MCF 10A (cell line): Measurements from ENCODE around the gene PIGS. TPM values are rescaled to one million over a fixed set of nuclear protein-coding genes. Genes with fewer than 3 reads are reported as not detected.

ENCODE experiments used
- BruUV-seq: library from RNA; stranded (reverse); fragments of 400-500 nt; replicated peaks from 2 replicates; lab custom pipeline; 2021; lab: Mats Ljungman, UMichigan
- CTCF ChIA-PET: fragments of 300-600 bp; sonication (Branson Sonifier 250); formaldehyde crosslinking; extraction: SDS; loops from one replicate; lab custom pipeline; 2021; ENCODE audit warnings: antibody characterized with exemption, inconsistent platforms; lab: Yijun Ruan, JAX
- POLR2A ChIA-PET: fragments of 300-600, 350-650 bp; sonication (Branson Sonifier 250); formaldehyde crosslinking; extraction: SDS; loops from one replicate; lab custom pipeline; 2020; ENCODE audit warnings: antibody characterized with exemption, inconsistent platforms; lab: Yijun Ruan, JAX
- DNase-seq: peaks from one replicate; pipeline ENCODE4 v3.0.0-alpha.2; 2018; ENCODE audit not compliant: unreplicated experiment
- H3K27ac Mint-ChIP-seq: one replicate; pipeline ENCODE4 v1.8.0; 2022; ENCODE audit warnings: mild to moderate bottlenecking, low read depth, mixed read lengths; ENCODE audit not compliant: unreplicated experiment
- H3K27me3 Mint-ChIP-seq: one replicate; pipeline ENCODE4 v1.8.0; 2022; ENCODE audit warnings: mixed read lengths; ENCODE audit not compliant: insufficient read depth, unreplicated experiment
- H3K36me3 Mint-ChIP-seq: one replicate; pipeline ENCODE4 v1.8.0; 2022; ENCODE audit warnings: mild to moderate bottlenecking, moderate library complexity, mixed read lengths; ENCODE audit not compliant: insufficient read depth, unreplicated experiment
- H3K4me1 Mint-ChIP-seq: one replicate; pipeline ENCODE4 v1.8.0; 2022; ENCODE audit warnings: mixed read lengths; ENCODE audit not compliant: insufficient read depth, unreplicated experiment
- H3K4me3 Mint-ChIP-seq: one replicate; pipeline ENCODE4 v1.8.0; 2022; ENCODE audit warnings: mild to moderate bottlenecking, moderate library complexity, mixed read lengths; ENCODE audit not compliant: unreplicated experiment
- H3K9me3 Mint-ChIP-seq: one replicate; pipeline ENCODE4 v1.8.0; 2022; ENCODE audit warnings: mixed read lengths; ENCODE audit not compliant: unreplicated experiment
- intact Hi-C: fragments of 100-400 bp; cut with micrococcal nuclease; formaldehyde crosslinking; loops from 2 replicates; pipeline ENCODE4 v1.14.1; 2022
- total RNA-seq: library from RNA; stranded (reverse); gene quantifications from 2 replicates; pipeline ENCODE4 v1.2.3, GENCODE V29; 2022
- TF ChIP-seq, protein P1 (sequence below): fragments of 200-600 bp; IDR thresholded peaks from one replicate; pipeline ENCODE4 v1.8.0; 2022; ENCODE audit warnings: antibody characterized with exemption, mild to moderate bottlenecking; ENCODE audit not compliant: unreplicated experiment

PIGS gene
- total RNA-seq, 1 experiment from 2014 or later, result 50.5 TPM

DNA sequence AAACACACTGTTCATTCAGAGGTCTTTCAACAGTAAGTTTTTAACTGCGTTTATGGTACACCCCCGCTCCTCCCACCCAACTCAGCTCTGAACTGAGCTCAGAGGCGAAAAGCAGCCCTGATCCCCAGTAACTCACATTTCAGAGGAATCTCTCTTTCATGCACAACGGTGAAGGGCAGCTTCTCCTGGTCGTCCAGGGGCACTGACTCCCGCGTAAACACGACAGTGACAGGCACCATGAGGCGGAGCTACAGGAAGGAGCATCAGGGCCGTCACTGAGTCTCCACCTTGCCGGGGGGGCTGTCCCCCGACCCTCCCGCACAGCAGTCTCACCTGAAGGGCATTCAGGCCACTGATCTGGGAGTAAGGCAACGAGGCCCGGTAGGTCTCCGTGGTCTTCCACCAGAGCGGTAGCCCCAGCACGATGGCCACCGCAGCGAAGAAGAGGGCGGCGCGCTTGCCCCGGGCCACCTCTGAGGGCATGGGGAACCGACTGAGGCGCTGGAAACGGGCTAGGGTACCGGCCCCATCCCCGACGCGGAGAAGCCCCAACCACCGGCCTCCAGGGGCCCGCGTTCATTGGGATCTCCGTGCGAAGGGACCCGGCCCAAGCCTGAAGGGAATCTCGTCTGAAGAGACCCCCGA, 486 bp downstream of the PIGS start:
- no peak for DNase-seq
- H3K9me3 Mint-ChIP-seq, result no peaks in the 10 kb centered on the region
- H3K4me1 Mint-ChIP-seq, result peaks cover 18% of the 10 kb centered on the region
- POLR2A ChIA-PET, result interaction anchor here (0.5 to 2.8 kb wide), 34 partner anchors 10 to 817 kb away, joined by 3 to 25 read pairs (median 5); partner anchors contain the start of genes BLTP2, IFT20, POLDIP2 and SDF2
- peak overlapping the region; percentile 85 for H3K27ac Mint-ChIP-seq
- intact Hi-C loops, result no loop called here
- CTCF ChIA-PET, result interaction anchor here (0.6 to 1.6 kb wide), 7 partner anchors 14 to 157 kb away, joined by 3 to 4 read pairs (median 3); no protein-coding TSS in a partner anchor
- no TSS peak for BruUV-seq
- H3K4me3 Mint-ChIP-seq, result peak overlapping the region; percentile 93
- peaks cover 13% of the 10 kb centered on the region for H3K36me3 Mint-ChIP-seq
- TF ChIP-seq, protein P1, sequence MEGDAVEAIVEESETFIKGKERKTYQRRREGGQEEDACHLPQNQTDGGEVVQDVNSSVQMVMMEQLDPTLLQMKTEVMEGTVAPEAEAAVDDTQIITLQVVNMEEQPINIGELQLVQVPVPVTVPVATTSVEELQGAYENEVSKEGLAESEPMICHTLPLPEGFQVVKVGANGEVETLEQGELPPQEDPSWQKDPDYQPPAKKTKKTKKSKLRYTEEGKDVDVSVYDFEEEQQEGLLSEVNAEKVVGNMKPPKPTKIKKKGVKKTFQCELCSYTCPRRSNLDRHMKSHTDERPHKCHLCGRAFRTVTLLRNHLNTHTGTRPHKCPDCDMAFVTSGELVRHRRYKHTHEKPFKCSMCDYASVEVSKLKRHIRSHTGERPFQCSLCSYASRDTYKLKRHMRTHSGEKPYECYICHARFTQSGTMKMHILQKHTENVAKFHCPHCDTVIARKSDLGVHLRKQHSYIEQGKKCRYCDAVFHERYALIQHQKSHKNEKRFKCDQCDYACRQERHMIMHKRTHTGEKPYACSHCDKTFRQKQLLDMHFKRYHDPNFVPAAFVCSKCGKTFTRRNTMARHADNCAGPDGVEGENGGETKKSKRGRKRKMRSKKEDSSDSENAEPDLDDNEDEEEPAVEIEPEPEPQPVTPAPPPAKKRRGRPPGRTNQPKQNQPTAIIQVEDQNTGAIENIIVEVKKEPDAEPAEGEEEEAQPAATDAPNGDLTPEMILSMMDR, result no peak
- H3K27me3 Mint-ChIP-seq, result no peaks in the 10 kb centered on the region

DNA sequence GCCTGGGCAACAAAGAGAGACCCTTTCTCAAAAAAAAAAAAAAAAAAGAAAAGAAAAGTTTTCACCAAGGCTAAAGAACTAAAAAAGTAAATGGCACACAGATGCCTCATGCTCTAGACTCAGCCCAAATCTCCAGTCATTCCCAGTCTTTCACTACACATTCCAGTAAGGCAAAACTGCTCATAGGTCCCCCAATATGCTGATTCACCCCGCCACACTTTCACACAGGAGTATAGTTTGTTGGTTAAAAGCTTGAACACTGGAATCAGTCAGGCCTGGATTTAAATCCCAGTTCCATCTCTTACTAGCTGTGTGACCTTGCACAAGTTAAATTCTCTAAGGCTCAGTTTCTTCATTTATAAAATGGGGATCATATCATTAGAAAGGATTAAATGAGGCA, 1.9 kb downstream of the PIGS start:
- ChIA-PET POLR2A (interaction anchor here (1.3 kb wide), 1 partner anchor 17 kb away, joined by 3 read pairs; the partner anchor contains the start of gene UNC119), CTCF (interaction anchor here (0.6 to 1.6 kb wide), 2 partner anchors 16 kb away, joined by 3 read pairs; no protein-coding TSS in a partner anchor)
- Mint-ChIP-seq H3K9me3 (no peaks in the 10 kb centered on the region), H3K36me3 (peaks cover 13% of the 10 kb centered on the region), H3K27ac (no peak overlapping the region), H3K27me3 (no peaks in the 10 kb centered on the region), H3K4me3 (peak overlapping the region; percentile 93), H3K4me1 (peaks cover 18% of the 10 kb centered on the region)
- DNase-seq, result no peak
- TSS peak; percentile 47 for BruUV-seq
- TF ChIP-seq, protein P1, result no peak
- intact Hi-C loops, result no loop called here

DNA sequence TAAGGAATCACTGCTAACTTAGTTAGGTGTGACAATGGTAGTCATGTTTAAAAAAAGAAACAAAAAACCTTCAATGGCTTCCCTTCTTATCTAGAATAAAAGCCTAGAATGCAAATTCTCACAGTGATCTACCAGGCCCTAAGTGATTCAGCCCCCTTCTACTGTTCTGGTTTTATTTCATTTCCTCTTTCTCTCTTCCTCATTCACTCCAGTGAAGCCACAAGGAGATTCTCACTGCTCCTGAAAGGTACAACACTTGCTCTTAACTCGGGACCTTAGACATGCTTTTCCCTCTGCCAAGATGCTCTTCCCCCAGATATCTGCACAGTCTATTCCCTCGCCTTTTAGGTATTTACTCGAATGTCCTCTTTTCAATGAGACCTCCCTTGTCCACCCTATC, 3.7 kb downstream of the PIGS start:
- Mint-ChIP-seq H3K4me1 (peaks cover 18% of the 10 kb centered on the region), H3K9me3 (no peaks in the 10 kb centered on the region), H3K27me3 (no peaks in the 10 kb centered on the region), H3K4me3 (no peak overlapping the region), H3K27ac (no peak overlapping the region), H3K36me3 (peaks cover 28% of the 10 kb centered on the region)
- POLR2A ChIA-PET, result interaction anchor here (0.6 to 1.1 kb wide), 2 partner anchors 9 to 29 kb away, joined by 3 to 4 read pairs; partner anchors contain the start of gene ALDOC
- DNase-seq, result no peak
- TF ChIP-seq, protein P1, result no peak
- BruUV-seq, result no TSS peak
- CTCF ChIA-PET, result interaction anchor here (1.4 kb wide), 1 partner anchor 19 kb away, joined by 4 read pairs; no protein-coding TSS in a partner anchor
- intact Hi-C loops, result no loop called here

DNA sequence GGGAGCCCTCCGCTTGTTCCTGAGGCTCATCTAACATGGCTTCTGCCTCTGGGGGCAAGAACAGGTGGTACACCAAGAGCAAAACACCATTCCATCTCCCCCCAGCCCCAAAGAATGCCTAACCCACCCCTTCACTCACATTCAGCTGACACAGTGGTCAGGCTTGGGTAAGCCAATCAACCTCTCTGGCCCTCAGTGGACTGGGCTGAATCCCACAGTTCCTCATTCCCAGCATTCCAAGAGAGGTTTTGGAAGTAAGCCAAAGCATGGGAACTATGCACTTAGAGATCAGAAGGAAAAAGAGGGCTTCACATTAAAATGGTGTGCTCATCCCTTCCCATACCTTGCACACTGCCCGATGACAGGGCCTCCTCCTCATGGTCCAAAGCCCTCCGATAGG, 7.8 kb downstream of the PIGS start:
- TF ChIP-seq, protein P1, result no peak
- H3K4me3 Mint-ChIP-seq, result no peak overlapping the region
- no peaks in the 10 kb centered on the region for H3K9me3 Mint-ChIP-seq
- DNase-seq, result no peak
- no peaks in the 10 kb centered on the region for H3K4me1 Mint-ChIP-seq
- peaks cover 56% of the 10 kb centered on the region for H3K36me3 Mint-ChIP-seq
- H3K27me3 Mint-ChIP-seq, result no peaks in the 10 kb centered on the region
- H3K27ac Mint-ChIP-seq, result no peak overlapping the region
- ChIA-PET CTCF (no interaction called here), POLR2A (no interaction called here)
- no TSS peak for BruUV-seq
- intact Hi-C loops, result no loop called here
